Measurements from ENCODE around the gene ADIG.

- TF ChIP-seq CTCF (IDR thresholded peaks at IDR 0.05) (no peak), ZFX (IDR thresholded peaks at IDR 0.05; ENCODE audit: borderline replicate concordance) (no peak)
Observed at GRCh38 chr20:38591474-38592410, 10.7 kb downstream of the ADIG start.

All from 22Rv1 (cell line).